Left lung (tissue), 10 donors: ENCODE results near the gene C12orf76. TPM values are rescaled to one million over a fixed set of nuclear protein-coding genes. Genes with fewer than 3 reads are reported as not detected.

ENCODE experiments used
- ATAC-seq: fragments of 200-7000 bp; cut with Tn5 transposase; one replicate; pipeline ENCODE4 v1.9.1; 2020; ENCODE audit warnings: moderate library complexity
- DNase-seq, 4 donors: peaks; one replicate each; pipeline ENCODE4 v3.0.0-alpha.2; 2013 to 2020
- H3K27ac ChIP-seq, 2 donors: fragments of 200-600 bp; sonication (generic) in 1 of 2; one replicate each; pipeline versions ENCODE4 v1.5.0 to v1.8.0; 2020 to 2021
- H3K27me3 ChIP-seq, 2 donors: fragments of 200-600 bp; sonication (generic) in 1 of 2; one replicate each; pipeline versions ENCODE4 v1.5.0 to v1.8.0; 2020 to 2021
- H3K36me3 ChIP-seq, 2 donors: fragments of 200-600 bp; sonication (generic) in 1 of 2; one replicate each; pipeline versions ENCODE4 v1.5.0 to v1.8.0; 2020 to 2021
- H3K4me1 ChIP-seq, 2 donors: fragments of 200-600 bp; one replicate each; pipeline ENCODE4 v1.8.0; 2021
- H3K4me3 ChIP-seq, 2 donors: fragments of 200-600 bp; sonication (generic) in 1 of 2; one replicate each; pipeline versions ENCODE4 v1.5.0 to v1.8.0; 2020 to 2021; ENCODE audit warnings: mild to moderate bottlenecking in 1 of 2
- H3K9me3 ChIP-seq, 2 donors: fragments of 200-600 bp; sonication (generic) in 1 of 2; one replicate each; pipeline versions ENCODE4 v1.5.0 to v1.8.0; 2020 to 2021
- CTCF ChIP-seq, 2 donors: fragments of 200-600 bp; sonication (generic) in 1 of 2; IDR thresholded peaks; one replicate each; pipeline versions ENCODE4 v1.5.0 to v1.8.0; 2021; ENCODE audit warnings: antibody characterized with exemption in 2 of 2
- intact Hi-C, 2 donors: fragments of 100-400 bp; cut with DNase I; formaldehyde crosslinking; loops; one replicate each; pipeline versions ENCODE4 v1.11.2 to v1.14.2; 2022
- polyA plus RNA-seq, 6 donors: library from polyadenylated mRNA; unstranded; fragments of 120-200 nt; gene quantifications; one replicate each; pipeline ENCODE4 v1.2.1, GENCODE V29; 2013; ENCODE audit not compliant: insufficient read length in 6 of 6
- total RNA-seq, 2 donors: library from RNA; stranded (reverse); fragmentation: NEBNext Ultra II Directional; extraction: Animal tissue kit (Norgen Biotek cat#: 25700); gene quantifications; one replicate each; pipeline ENCODE4 v1.2.1, GENCODE V29; 2021
- donor health status: DM: no; HTN: yes; CAD: no.
- donor health status: DM: no; HTN: no; CAD: no.

C12orf76 gene
- total and polyA plus RNA-seq, 8 donors, result 13.9 to 36.6 (median 34.5) TPM

GRCh38 chr12:110024051-110024450, 24.3 kb downstream of the C12orf76 start:
- Histone ChIP-seq H3K4me3 (no peak overlapping the region), H3K4me1 (peaks cover 6 to 27% of the 10 kb centered on the region in 2 donors), H3K27ac (peak overlapping the region; percentile 7 to 20), H3K27me3 (no peaks in the 10 kb centered on the region), H3K9me3 (no peaks in the 10 kb centered on the region), H3K36me3 (peaks cover 0 to 99% of the 10 kb centered on the region in 2 donors)
- DNase-seq (no peak), ATAC-seq (no peak)
- intact Hi-C loops, result no loop called here
- no peak for TF ChIP-seq CTCF (IDR thresholded peaks at IDR 0.05)

- intact Hi-C loops, result no loop called here
- Histone ChIP-seq H3K36me3 (peaks cover 0 to 99% of the 10 kb centered on the region in 2 donors), H3K27ac (peak overlapping the region in 1 of 2 donors; percentile 7), H3K27me3 (no peaks in the 10 kb centered on the region), H3K9me3 (no peaks in the 10 kb centered on the region), H3K4me1 (peaks cover 6 to 27% of the 10 kb centered on the region in 2 donors), H3K4me3 (no peak overlapping the region)
- no peak for ATAC-seq
- no peak for TF ChIP-seq CTCF (IDR thresholded peaks at IDR 0.05)
- DNase-seq, result peak in 1 of 4 donors; percentile 67
Observed at GRCh38 chr12:110023059-110023980, 25.0 kb downstream of the C12orf76 start.

- Histone ChIP-seq H3K4me1 (peaks cover 6 to 18% of the 10 kb centered on the region in 2 donors), H3K27ac (no peak overlapping the region), H3K9me3 (no peaks in the 10 kb centered on the region), H3K27me3 (no peaks in the 10 kb centered on the region), H3K36me3 (peaks cover 0 to 99% of the 10 kb centered on the region in 2 donors), H3K4me3 (no peak overlapping the region)
- ATAC-seq, result no peak
- DNase-seq, result peak in 1 of 4 donors; percentile 55
- intact Hi-C loops, result no loop called here
- TF ChIP-seq CTCF (IDR thresholded peaks at IDR 0.05), result no peak
Observed at GRCh38 chr12:110020956-110021355, 27.4 kb downstream of the C12orf76 start.

GRCh38 chr12:110015132-110015531, 33.2 kb downstream of the C12orf76 start:
- Histone ChIP-seq H3K4me3 (no peak overlapping the region), H3K27me3 (no peaks in the 10 kb centered on the region), H3K9me3 (no peaks in the 10 kb centered on the region), H3K27ac (peak overlapping the region in 1 of 2 donors; percentile 55), H3K36me3 (peaks cover 0 to 77% of the 10 kb centered on the region in 2 donors), H3K4me1 (peaks cover 6 to 39% of the 10 kb centered on the region in 2 donors)
- TF ChIP-seq CTCF (IDR thresholded peaks at IDR 0.05), result no peak
- DNase-seq (no peak), ATAC-seq (peak; percentile 36)
- intact Hi-C loops, result no loop called here

GRCh38 chr12:110012659-110013058, 35.7 kb downstream of the C12orf76 start:
- TF ChIP-seq CTCF (IDR thresholded peaks at IDR 0.05), result no peak
- intact Hi-C loops, result no loop called here
- Histone ChIP-seq H3K27ac (peak overlapping the region; percentile 8 to 24), H3K36me3 (peaks cover 0 to 52% of the 10 kb centered on the region in 2 donors), H3K9me3 (no peaks in the 10 kb centered on the region), H3K27me3 (no peaks in the 10 kb centered on the region), H3K4me3 (no peak overlapping the region), H3K4me1 (peaks cover 6 to 42% of the 10 kb centered on the region in 2 donors)
- DNase-seq (no peak), ATAC-seq (no peak)
